ENCODE data around the gene ARAP2.

DNA sequence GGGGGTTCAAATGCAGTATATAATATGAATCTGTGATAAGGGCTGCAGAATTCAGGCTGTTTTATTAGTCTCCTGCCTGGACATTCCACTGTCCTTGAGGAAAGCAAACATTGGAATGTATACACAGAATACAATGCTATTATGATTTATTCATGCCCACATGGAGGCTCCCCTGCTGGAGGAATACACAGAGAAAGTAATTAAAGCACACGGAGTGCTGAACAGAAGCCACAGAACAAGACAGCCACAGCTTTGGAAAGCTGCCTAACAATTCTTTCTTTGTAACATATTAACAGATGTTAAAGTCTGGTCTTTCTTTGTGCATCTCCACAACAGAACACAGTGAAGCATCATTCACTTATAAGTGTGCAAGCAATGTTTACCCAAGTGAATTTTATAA, 155.8 kb downstream of the ARAP2 start:
- TF ChIP-seq, protein P1, sequence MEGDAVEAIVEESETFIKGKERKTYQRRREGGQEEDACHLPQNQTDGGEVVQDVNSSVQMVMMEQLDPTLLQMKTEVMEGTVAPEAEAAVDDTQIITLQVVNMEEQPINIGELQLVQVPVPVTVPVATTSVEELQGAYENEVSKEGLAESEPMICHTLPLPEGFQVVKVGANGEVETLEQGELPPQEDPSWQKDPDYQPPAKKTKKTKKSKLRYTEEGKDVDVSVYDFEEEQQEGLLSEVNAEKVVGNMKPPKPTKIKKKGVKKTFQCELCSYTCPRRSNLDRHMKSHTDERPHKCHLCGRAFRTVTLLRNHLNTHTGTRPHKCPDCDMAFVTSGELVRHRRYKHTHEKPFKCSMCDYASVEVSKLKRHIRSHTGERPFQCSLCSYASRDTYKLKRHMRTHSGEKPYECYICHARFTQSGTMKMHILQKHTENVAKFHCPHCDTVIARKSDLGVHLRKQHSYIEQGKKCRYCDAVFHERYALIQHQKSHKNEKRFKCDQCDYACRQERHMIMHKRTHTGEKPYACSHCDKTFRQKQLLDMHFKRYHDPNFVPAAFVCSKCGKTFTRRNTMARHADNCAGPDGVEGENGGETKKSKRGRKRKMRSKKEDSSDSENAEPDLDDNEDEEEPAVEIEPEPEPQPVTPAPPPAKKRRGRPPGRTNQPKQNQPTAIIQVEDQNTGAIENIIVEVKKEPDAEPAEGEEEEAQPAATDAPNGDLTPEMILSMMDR (conservative IDR thresholded peaks at IDR 0.05; ENCODE audit: low read depth, low read length) = no peak
- TF ChIP-seq EZH2phosphoT487 (IDR thresholded peaks at IDR 0.05; ENCODE audit: borderline replicate concordance, low read length) (no peak), EZH2 (IDR thresholded peaks at IDR 0.05; ENCODE audit: low read length, unreplicated experiment) (no peak)

Data from PC-3 (cell line).